Skin epidermis (tissue), 12 donors: ENCODE measurements around the gene TMEM161A.
A peak's percentile ranks its signal among the peaks of the same experiment; 100 is the strongest.
"Not testable (repeated sequence)": the region's sequence is repeated elsewhere in the genome, so short reads cannot be mapped to it uniquely, and the experiment has no call there.

Experiments
- H3K27ac ChIP-seq, 21 experiments: fragments of 200-600 bp; sonication (generic) in 11 of 21; one replicate each; pipeline ENCODE4 v1.5.0; 2020; ENCODE audit warnings: mild to moderate bottlenecking in 3 of 21, inconsistent platforms in 2 of 21, moderate library complexity in 2 of 21
- H3K4me3 ChIP-seq, 7 experiments: fragments of 200-600 bp; sonication (generic) in 2 of 7; one replicate each; pipeline ENCODE4 v1.5.0; 2020; ENCODE audit warnings: inconsistent platforms in 2 of 7, mild to moderate bottlenecking in 2 of 7, moderate library complexity in 1 of 7

Gene TMEM161A

GRCh38 chr19:19138109-19138981 is at the start of gene TMEM161A:
Gene TMEM161A, minus strand, starts transcription at chr19:19138478. Its CDS starts 50 bp downstream, at chr19:19138428.
- peak within 1 kb of the TSS; percentile 62 to 83 (median 63) for H3K4me3 ChIP-seq
- H3K27ac ChIP-seq, result peak within 1 kb of the TSS; percentile 45 to 94 (median 79)

- no peak overlapping the region for H3K27ac ChIP-seq
Observed at GRCh38 chr19:19186742-19187141, 48.5 kb upstream of the TMEM161A start.

GRCh38 chr19:19185853-19186740 is 47.8 kb upstream of the TMEM161A start:
- Histone ChIP-seq H3K4me3 (no peak overlapping the region), H3K27ac (no peak overlapping the region)

More at GRCh38 chr19:19186742-19187141, 48.5 kb upstream of the TMEM161A start:
- H3K4me3 ChIP-seq, result no peak overlapping the region

- no peak overlapping the region for H3K27ac ChIP-seq
- H3K4me3 ChIP-seq, result no peak overlapping the region
Observed at GRCh38 chr19:19181488-19181998, 43.3 kb upstream of the TMEM161A start.

- no peak overlapping the region for H3K27ac ChIP-seq
- H3K4me3 ChIP-seq, result no peak overlapping the region
Observed at GRCh38 chr19:19179548-19180441, 41.5 kb upstream of the TMEM161A start.

GRCh38 chr19:19176950-19177349 is 38.7 kb upstream of the TMEM161A start:
- Histone ChIP-seq H3K27ac (no peak overlapping the region), H3K4me3 (no peak overlapping the region)

- H3K27ac ChIP-seq, H3K4me3 ChIP-seq: not testable (repeated sequence)
Observed at GRCh38 chr19:19173243-19173642, 35.0 kb upstream of the TMEM161A start.

- no peak overlapping the region for H3K27ac ChIP-seq
- H3K4me3 ChIP-seq, result no peak overlapping the region
Observed at GRCh38 chr19:19171821-19172532, 33.7 kb upstream of the TMEM161A start.

- no peak overlapping the region for H3K27ac ChIP-seq
- H3K4me3 ChIP-seq, result no peak overlapping the region
Observed at GRCh38 chr19:19170873-19171672, 32.8 kb upstream of the TMEM161A start.

GRCh38 chr19:19170053-19170872 is 32.0 kb upstream of the TMEM161A start, which contains the start of gene MEF2B:
Gene MEF2B, minus strand, starts transcription at chr19:19170263. Its CDS starts 19,528 bp downstream, at chr19:19150735.
- H3K4me3 ChIP-seq, result peak within 1 kb of the TSS in 6 of 7 experiments; percentile 1 to 23 (median 10)
- no peak within 1 kb of the TSS for H3K27ac ChIP-seq

- Histone ChIP-seq H3K27ac (no peak overlapping the region), H3K4me3 (peak overlapping the region in 4 of 7 experiments; percentile 6 to 23 (median 14))
Observed at GRCh38 chr19:19169236-19170052, 31.2 kb upstream of the TMEM161A start.

- H3K27ac ChIP-seq, result no peak overlapping the region
Observed at GRCh38 chr19:19167612-19168011, 29.3 kb upstream of the TMEM161A start.

GRCh38 chr19:19165396-19165795 is 27.1 kb upstream of the TMEM161A start:
- no peak overlapping the region for H3K4me3 ChIP-seq

More at GRCh38 chr19:19167612-19168011, 29.3 kb upstream of the TMEM161A start:
- H3K4me3 ChIP-seq, result no peak overlapping the region

GRCh38 chr19:19162495-19162894 is 24.2 kb upstream of the TMEM161A start:
- Histone ChIP-seq H3K4me3 (no peak overlapping the region), H3K27ac (no peak overlapping the region)

More at GRCh38 chr19:19165396-19165795, 27.1 kb upstream of the TMEM161A start:
- H3K27ac ChIP-seq, result no peak overlapping the region

GRCh38 chr19:19160461-19161035 is 22.3 kb upstream of the TMEM161A start:
- H3K27ac ChIP-seq, result no peak overlapping the region
- no peak overlapping the region for H3K4me3 ChIP-seq

- H3K27ac ChIP-seq, result no peak overlapping the region
- no peak overlapping the region for H3K4me3 ChIP-seq
Observed at GRCh38 chr19:19159534-19159933, 21.3 kb upstream of the TMEM161A start.
